ENCODE measurements around the gene RGS10. TPM values are rescaled to one million over a fixed set of nuclear protein-coding genes. Genes with fewer than 3 reads are reported as not detected.
A peak's percentile ranks its signal among the peaks of the same experiment; 100 is the strongest.
"Not testable (repeated sequence)": the region's sequence is repeated elsewhere in the genome, so short reads cannot be mapped to it uniquely, and the experiment has no call there.

RGS10 gene, protein sequence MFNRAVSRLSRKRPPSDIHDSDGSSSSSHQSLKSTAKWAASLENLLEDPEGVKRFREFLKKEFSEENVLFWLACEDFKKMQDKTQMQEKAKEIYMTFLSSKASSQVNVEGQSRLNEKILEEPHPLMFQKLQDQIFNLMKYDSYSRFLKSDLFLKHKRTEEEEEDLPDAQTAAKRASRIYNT
- 2.7 and 4.0 TPM in 2 replicates for total RNA-seq (2014; rRNA removed; shearing (Covaris generic))

DNA sequence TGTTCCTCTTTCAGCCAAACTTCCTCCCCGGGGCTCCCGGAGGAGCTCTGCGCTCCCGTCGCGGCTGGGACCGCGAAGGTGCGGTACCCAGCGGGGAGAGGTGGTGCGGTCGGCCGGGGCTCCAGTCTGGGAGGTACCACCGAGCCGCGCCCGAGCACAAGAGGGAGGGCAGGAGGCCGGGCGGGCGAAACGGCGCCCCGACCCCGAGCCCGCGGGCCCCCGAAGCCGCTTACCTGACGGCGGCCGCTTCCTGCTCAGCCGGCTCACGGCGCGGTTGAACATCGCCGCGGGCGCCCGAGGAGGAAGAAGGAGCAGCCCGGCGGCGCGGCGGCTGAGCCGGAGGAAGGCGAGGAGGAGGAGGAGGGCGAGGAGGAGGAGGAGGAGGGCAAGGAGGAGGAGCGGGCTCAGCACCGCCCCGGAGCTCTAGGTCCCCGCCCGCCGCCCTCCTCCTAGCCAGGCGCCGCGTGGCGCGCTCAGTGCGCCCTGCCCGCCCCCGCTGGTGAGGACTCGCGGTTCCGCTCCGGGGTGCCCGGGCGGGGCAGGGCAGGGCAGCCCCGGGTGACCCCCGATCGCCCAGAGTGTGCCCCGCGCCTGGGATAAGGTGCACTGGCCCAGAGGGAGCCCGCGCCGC, at the start of gene RGS10:
Gene RGS10, minus strand, starts transcription at position 363 of the 631 bp plus-strand sequence. Its CDS starts 81 bp downstream, at position 282.
- peak; percentile 43 for DNase-seq (ENCODE audit: low spot score)

DNA sequence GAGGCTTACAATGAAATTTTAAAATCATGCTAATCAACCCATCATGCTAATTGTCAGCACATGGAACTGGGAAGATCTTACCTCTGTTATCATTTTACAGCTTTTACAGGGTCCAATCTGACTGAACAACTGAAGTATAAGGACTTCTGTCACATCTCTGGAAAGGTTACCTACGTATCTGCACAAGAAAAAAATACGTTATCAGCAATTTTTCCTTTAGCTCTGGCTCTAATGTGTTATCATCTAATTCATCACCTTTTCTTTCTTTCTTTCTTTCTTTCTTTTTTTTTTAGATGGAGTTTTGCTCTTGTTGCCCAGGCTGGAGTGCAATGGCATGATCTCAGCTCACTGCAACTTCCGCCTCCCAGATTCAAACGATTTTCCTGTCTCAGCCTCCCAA, 45.6 kb upstream of the RGS10 start:
- DNase-seq (ENCODE audit: low spot score), result no peak

DNA sequence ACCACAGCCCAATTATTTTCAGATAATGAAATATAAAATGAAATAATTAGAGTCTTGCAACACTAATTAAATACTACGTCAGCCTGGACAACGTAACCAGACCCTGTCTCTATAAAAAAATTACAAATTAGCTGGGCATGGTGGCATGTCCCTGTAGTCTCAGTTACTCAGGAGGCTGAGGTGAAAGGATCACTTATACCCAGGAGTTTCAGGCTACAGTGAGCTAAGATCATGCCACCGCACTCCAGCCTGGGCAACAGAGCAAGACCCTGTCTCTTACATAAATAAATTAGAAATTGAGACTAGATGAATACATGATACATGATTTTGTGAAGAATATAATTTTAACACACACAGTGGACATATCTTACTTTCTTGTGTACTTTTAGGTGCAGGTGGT, 35.8 kb upstream of the RGS10 start:
- no peak for DNase-seq (ENCODE audit: low spot score)

DNA sequence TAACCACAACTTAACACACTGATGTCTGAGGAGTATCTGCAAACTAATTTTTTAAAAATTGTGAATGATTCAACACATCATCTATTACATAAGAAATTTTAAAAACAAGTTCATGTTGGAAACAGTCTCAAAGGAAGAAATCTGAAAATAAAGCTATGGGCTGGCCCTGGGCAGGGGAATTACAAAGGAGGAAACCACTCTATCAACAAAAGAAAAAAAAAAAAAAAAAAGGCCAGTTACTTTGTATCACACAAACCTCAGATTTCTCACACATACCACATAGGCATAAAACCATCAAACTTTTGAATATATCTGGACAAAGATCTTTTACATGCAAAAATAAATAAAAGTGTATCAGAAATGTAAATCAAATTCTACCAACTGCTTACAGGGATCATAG, 33.5 kb upstream of the RGS10 start:
- DNase-seq (ENCODE audit: low spot score), result no peak

DNA sequence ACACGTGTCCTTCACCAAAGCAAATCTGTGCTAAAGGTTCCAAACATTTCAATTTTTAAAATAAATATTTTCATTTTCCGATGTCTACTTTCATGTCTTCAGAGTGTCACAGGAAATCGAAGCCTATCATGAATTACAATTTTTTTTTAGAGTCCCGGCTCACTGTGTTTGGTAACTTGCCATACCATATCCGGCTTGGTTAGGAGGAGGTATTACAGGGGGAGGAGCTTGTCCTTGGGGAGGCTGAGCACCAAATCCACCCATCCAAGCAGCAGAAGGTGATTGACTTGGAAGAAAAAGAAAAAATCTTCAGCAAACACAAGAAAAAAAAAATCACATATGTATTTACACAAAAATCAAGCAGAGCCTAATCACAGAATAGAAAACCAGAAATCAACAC, 33.0 kb upstream of the RGS10 start:
- DNase-seq (ENCODE audit: low spot score), result no peak

DNA sequence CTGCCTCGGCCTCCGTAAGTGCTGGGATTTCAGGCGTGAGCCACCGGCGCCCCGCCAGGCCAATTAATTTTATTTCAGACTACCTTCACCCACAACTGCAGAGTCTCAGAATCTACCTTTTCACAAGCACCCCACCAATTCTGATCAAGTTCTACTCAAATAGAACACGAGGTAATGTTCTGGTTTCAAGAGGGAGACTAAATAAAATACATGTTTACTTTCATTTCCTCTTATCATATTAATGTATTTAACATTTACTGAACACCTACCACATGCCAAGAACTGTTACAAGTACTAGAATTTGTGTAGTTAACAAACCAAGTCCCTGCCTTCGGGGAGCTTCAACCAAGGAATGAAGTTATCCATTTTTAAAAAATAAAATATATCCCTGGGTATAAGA, 25.5 kb upstream of the RGS10 start:
- DNase-seq (ENCODE audit: low spot score), result no peak

DNA sequence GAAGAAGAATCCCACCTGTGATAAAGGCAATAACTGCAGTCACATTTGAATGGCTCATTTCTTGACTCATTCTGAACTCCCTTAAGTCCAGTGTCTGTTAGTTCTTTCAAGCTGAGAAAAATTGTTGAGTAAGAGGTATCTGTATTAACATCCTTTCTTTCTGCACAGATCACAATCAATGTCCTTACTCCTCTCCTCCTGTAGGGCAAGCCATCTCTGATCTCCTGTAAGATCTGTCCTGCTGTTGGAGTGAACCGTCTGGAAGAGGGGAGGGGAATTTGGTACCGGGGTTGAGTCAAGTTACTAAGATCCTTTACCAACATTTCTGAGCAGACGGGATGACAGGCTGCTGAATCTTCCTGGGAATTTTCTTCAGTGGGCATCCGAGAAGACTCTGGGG, 19.6 kb upstream of the RGS10 start:
- DNase-seq (ENCODE audit: low spot score), result no peak

DNA sequence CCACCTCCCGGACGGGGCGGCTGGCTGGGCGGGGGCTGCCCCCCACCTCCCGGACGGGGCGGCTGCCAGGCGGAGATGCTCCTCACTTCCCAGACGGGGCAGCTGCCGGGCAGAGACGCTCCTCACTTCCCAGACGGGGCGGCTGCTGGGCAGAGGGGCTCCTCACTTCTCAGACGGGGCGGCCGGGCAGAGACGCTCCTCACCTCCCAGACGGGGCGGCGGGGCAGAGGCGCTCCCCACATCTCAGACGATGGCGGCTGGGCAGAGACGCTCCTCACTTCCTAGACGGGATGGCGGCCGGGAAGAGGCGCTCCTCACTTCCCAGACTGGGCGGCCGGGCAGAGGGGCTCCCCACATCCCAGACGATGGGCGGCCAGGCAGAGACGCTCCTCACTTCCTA, 17.0 kb upstream of the RGS10 start:
- DNase-seq (ENCODE audit: low spot score), result not testable (repeated sequence)

DNA sequence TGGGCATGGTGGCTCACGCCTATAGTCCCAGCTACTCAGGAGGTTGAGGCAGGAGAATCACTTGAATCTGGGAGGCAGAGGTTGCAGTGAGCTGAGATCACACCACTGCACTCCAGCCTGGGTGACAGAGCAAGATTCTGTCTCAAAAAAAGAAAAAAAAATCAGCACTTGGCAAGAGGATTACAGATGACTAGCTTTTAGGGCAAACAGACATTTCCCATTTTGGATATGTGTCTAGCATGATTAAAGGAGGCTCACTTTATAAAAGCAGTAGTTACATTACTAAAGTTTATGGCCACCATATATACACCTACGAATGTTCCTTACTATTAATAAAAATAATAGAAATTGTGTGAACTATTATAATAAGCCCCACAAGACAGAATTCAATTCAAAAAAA, 13.6 kb upstream of the RGS10 start:
- DNase-seq (ENCODE audit: low spot score), result not testable (repeated sequence)

DNA sequence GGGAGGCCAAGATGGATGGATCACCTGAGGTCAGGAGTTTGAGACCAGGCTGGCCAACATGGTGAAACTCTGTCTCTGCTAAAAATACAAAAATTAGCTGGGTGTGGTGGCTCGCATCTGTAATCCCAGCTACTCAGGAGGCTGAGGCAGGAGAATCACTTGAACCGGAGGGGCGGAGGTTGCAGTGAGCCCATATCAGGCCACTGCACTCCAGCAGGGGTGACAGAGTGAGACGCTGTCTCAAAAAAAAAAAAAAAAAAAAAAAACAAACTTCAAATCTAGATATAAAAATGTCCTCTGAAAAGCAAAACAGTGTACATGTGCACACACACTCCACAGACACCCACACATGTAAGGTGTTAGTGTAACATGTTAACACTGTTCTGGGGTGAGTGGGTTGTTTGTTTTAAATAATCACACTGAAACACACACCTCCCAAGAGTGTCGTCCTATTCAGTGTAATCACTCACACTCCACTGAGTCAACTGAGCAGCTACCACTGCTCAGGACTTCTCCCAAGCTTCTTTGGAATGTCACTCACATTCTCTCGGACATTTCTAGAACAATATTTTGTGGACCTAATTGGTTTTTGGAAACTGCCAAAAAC, 12.8 kb upstream of the RGS10 start:
- no peak for DNase-seq (ENCODE audit: low spot score)

DNA sequence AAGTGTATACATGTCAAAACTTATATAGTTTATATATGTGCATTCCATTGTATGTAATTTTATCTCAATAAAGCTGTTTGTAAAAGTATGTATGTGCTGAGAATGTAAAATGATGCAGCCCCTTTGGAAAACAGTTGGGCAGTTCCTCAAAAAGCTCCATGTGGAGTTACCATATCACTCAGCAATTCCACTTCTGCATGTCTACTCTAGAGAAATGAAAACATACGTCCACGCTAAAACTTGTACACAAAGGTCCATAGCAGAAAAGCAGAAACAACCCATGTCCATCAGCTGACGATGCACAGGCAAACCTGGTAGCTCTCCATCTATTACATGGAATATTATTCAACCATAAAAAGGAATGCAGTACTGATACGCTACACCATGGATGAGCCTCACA, 8.3 kb upstream of the RGS10 start:
- no peak for DNase-seq (ENCODE audit: low spot score)

DNA sequence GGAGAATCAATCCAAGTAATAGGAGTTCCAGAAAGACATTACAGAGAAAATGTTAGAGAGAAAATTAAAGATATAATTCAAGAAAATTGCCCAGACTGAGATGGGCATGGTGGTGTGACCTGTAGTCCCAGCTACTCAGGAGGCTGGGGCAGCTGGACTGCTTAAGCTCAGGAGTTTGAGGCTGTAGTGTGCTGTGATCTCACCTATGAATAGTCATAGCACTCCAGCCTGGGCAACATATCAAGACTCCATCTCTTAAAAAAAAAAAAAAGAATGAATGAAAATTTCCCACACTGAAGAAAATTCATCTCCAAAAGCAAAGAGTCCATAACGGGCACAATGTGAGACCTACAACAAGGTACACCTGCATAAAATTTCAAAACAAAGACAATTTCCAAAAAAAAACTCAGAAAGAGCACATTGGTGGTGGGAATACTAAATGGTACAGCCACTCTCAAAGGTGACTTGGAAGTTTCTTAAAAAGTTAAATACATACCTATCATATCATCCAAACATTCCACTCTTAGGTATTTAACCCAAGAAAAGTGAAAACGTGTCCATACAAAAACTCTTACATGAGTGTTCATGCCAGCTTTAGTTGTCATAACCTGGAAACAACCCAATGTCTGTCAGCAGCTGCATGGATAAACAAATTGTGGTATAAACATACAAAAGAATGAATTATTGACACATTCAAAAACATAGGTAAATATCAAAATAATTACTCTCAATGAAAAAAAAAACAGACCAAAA, 6.9 kb upstream of the RGS10 start:
- DNase-seq (ENCODE audit: low spot score), result no peak

DNA sequence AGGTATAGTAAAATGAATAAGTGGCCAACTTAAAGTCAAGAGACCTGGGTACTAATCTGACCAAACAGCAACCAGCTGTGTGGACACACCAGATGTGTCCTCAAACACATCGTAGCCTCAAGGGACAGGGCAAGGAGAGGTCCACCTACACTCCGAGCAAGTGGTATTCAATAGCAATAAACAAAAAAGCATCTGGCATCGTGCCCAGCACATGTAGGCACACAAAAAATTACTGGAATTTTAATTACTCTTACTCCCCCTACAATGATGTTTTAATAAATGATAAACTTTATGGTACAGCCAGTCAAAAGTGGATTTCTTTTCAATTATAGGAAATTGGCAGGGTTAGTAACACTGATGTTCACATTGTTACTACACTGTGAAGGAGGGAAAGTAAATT, 3.5 kb upstream of the RGS10 start:
- DNase-seq (ENCODE audit: low spot score), result no peak

DNA sequence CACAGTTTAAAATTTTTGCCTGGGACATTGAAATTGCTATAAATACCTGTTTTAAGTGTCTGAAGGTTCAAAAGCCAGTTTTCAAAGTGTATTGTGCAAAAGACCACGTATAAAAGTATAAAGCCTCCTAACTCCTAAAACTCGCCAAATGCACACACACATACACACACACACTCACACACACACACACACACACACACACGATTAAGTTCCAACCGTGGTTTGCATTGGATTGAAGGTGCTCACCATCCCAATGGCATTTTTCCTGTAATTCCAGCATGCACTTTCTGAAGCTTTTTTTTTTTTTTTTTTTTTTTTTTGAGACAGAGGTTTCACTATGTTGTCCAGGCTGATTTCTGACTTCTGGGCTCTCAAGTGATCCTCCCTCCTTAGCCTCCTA, 2.8 kb upstream of the RGS10 start:
- no peak for DNase-seq (ENCODE audit: low spot score)

DNA sequence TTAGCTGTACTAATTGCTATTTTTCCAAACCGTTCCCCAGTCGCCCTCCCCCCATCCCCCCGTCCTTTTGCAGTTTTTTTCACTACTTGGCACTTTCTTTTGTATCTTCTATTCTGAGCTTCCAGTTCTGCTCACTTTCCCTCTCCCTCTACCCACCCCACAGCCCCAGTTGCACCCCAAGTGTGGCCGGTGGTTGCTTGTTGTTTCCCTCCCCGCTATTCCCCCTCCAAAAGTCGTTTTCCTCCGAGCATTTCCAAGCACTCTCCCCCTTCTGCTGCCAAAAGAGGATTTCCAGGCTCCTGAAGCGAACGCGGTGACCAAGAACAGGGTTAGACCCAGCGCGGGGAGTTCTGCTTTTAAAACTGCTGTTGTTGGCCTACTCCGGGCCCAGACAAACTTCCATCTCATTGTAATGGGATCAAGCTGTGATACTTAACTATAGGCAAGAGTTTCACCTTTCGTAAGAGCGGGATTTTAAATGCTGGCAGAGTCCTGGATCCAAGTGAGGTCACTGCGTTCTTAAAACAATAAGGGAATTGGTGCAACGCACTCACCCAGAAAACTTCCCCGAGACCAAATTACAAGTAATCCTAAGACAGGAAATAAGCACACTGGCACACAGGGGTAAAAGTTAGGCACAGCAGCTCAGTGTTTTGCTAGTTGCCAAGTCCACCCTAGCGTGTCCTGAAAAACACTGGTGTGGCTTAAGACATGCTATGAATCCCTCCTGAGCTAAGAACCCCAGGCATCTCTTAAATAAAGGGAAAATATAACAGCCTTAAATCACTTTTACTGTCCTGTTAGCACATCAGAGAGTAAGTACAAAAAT, 1.5 kb upstream of the RGS10 start:
- DNase-seq (ENCODE audit: low spot score), result no peak

DNA sequence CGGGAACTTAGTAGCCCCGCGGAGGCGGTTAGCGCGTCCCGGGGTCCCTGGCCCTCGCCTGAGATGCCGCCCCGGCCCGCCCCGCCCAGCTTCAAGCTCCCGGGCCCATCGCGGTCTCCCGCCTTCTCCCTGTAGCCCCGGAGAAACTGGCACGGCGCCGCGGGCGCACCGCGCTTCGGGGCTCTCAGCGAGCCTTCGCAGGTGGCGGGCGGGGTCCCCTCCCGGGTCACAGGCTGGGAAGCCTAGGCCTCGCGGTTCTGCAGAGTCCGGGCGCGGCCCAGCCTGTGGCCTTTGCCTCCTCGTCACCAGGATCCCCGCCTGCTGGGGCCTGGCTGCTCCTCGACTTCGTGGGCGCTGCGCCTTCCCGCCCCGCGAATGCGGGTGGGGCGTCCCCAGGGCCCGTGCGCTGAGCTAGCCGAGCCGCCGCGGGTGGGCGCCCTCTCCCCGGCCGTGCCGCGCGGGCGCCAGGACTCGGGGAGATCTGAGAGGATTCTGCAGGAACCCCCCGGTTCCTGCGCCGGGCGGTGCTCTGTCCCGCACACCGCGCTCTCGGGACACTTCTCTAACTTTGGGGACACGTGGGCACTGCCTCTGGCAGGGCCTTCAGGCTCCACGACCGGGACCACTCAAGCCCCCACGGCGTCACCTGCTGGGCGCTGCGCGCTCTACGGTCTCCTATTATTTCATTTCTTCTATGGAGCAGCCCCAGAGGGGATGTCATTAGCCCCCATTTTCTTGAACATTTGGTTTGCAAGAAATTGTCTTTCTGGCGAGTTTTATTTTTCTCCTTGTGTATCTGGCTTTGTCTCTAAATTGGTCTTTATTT, 682 bp upstream of the RGS10 start:
- peak; percentile 54 for DNase-seq (ENCODE audit: low spot score)

DNA sequence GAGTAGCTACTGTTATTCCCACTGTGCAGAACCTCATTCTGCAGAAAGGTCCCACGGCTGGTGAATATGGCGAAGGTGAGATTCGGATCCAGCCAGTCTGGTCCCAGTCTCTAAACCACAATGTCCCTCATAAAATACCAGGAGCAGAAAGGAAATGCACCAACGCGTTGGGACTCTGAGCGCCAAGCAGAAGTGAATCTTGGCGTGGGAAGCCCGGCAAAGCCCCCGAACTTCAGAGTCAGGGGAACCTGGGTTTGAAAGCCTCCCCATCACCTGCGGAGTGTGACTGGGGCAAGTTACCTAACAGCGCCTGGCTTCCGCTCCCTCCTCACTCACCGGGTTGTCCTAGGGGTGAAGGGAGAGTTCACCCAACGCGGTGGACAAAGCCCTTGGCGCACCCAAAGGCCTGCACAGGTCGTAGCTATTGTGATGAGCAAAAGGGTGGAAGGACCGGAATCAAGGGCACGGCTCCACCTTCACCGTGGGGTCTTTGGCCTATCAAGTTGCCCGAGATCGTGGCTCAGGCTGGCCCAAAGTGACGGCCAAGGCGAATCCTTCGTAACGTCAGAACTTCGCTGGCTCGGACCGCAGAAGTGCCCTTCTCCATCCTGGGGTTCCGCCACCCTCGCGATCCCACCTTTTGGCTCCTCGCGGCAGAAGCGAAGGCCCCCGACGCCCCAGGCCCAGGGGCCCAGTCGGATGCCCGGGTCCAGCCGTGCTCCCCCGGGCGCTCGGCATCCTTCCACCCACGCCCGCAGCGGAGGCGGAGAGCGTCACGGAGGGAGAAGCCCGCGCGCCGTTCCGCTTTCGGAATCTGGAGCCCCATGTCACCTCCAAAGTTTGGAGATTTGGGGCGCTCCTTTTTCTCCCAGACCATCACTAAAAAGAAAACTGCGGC, 811 bp downstream of the RGS10 start:
- no peak for DNase-seq (ENCODE audit: low spot score)

DNA sequence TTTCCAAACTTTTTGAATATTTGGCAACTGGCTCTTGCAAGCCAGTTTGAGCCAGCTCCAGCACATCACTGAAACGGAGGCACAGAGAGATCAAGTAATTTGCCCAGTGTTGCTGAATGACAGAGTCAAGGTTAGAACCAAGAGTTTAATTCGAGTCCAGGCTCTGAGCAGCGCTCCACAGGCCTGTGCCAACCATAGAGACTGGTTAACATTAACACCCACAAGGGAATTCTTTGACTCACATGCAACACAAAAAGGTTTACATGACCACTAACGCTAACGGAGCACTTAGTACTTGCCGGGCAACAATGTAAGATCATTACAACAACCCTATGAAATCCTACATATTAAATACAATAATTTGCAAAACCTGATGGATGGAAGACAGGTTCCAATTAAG, 1.5 kb downstream of the RGS10 start:
- DNase-seq (ENCODE audit: low spot score), result no peak

DNA sequence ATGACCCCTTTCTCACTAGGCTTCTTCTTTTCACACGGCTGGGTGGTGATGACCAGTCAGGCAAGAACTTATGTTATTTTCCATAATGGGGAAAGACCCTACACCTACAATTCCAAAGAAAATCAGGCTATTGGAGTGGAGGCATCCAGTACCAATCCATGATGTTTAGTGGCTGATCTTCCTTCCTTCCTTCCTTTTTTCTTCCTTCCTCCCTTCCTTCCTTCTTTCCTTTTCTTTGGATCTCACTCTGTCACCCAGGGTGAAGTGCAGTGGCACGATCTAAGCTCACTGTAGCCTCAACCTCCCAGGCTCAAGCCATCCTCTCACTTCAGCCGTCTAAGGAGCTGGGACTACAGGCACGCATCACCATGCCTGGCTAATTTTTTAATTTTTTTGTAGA, 2.5 kb downstream of the RGS10 start:
- no peak for DNase-seq (ENCODE audit: low spot score)

DNA sequence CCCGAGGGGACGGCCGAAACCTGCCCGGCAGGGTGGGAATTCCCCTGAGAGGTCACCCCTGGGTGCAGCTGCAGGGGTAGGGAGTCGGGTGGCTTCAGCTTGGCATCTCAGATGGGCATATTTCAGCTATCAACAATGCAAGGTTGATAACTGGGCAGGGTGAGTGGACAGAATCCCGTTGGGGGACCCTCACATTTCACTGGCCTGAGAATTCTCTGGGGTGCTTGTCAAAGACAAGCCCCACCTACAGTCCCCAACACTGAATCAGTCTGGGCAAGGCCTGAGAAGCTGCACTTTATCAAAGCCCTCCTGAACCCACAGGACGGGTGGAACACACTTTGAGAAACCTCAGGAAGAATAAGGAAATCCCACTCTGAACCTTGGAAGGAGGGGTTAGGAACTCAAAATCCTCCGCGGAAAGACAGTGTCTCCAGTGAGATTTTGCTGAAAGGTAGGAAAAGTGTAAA, 3.1 kb downstream of the RGS10 start:
- no peak for DNase-seq (ENCODE audit: low spot score)

All from HT-29 (cell line).